Measurements from ENCODE around the gene FGFR2. TPM values are rescaled to one million over a fixed set of nuclear protein-coding genes. Genes with fewer than 3 reads are reported as not detected.

FGFR2 gene
- total and polyA plus RNA-seq, 2 donors (not counting 3 experiments of a cell fraction or from before 2014, with no cell fraction given), result 0.06 TPM; not detected in 1

DNA sequence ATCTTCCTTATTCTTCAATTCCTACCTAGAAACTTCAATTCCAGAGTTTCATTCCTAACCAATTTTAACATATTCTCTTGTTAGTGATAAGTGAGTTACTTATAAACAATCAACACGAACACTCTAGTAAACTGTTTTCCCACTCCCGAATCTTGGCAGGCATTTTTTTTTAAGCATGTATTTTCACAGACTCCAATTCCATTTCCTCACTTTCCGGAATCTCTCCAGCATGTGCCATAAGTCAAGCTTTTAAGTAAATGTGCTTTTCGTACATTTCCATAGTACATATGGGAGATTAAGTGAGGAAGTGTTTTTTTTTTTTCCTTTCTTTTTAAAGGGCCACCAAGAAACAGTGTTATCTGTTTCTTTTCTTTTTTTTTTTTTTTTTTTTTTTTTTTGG, 89.1 kb downstream of the FGFR2 start:
- TF ChIP-seq POLR2AphosphoS5 (IDR thresholded peaks at IDR 0.05; ENCODE audit: insufficient read depth, low read depth, low read length) (no peak), GATA2 (IDR thresholded peaks at IDR 0.05; ENCODE audit: insufficient read depth, insufficient read length, low read depth, low read length) (no peak), JUN (IDR thresholded peaks at IDR 0.05; ENCODE audit: borderline replicate concordance, insufficient read depth, insufficient read length, low read depth) (no peak), FOS (IDR thresholded peaks at IDR 0.05; ENCODE audit: borderline replicate concordance, insufficient read depth, low read length) (no peak), EZH2 (IDR thresholded peaks at IDR 0.05; ENCODE audit: borderline replicate concordance, low read depth, low read length, severe bottlenecking) (no peak), POLR2A (IDR thresholded peaks at IDR 0.05; ENCODE audit: low read depth, low read length) (no peak), MYC (IDR thresholded peaks at IDR 0.05; ENCODE audit: low read depth, low read length) (no peak)
- TF ChIP-seq, protein P1, sequence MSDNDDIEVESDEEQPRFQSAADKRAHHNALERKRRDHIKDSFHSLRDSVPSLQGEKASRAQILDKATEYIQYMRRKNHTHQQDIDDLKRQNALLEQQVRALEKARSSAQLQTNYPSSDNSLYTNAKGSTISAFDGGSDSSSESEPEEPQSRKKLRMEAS (IDR thresholded peaks at IDR 0.05; ENCODE audit: insufficient read depth, insufficient read length), result no peak
- TF ChIP-seq, protein P2, sequence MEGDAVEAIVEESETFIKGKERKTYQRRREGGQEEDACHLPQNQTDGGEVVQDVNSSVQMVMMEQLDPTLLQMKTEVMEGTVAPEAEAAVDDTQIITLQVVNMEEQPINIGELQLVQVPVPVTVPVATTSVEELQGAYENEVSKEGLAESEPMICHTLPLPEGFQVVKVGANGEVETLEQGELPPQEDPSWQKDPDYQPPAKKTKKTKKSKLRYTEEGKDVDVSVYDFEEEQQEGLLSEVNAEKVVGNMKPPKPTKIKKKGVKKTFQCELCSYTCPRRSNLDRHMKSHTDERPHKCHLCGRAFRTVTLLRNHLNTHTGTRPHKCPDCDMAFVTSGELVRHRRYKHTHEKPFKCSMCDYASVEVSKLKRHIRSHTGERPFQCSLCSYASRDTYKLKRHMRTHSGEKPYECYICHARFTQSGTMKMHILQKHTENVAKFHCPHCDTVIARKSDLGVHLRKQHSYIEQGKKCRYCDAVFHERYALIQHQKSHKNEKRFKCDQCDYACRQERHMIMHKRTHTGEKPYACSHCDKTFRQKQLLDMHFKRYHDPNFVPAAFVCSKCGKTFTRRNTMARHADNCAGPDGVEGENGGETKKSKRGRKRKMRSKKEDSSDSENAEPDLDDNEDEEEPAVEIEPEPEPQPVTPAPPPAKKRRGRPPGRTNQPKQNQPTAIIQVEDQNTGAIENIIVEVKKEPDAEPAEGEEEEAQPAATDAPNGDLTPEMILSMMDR (IDR thresholded peaks at IDR 0.05; ENCODE audit: extremely low read depth in 1 of 2, insufficient read depth in 1 of 2, low read depth in 1 of 2, low read length in 2 of 2), result no peak
- intact Hi-C loops (cut with micrococcal nuclease), result no loop called here
- Histone ChIP-seq H3K4me2 (ENCODE audit: insufficient read depth, low read length) (no peak overlapping the region), H3K36me3 (ENCODE audit: control insufficient read depth in 2 of 2, extremely low read depth in 1 of 2, insufficient read depth in 2 of 2, low read length in 2 of 2) (no peaks in the 10 kb centered on the region), H3K4me1 (ENCODE audit: control insufficient read depth, extremely low read depth, insufficient read depth, low read length) (no peaks in the 10 kb centered on the region), H3K27ac (ENCODE audit: insufficient read depth, low read depth, low read length) (no peak overlapping the region), H3K9me3 (replicated peaks; ENCODE audit: control insufficient read depth, insufficient read depth, low read length) (no peaks in the 10 kb centered on the region), H3K4me3 (replicated peaks in 1 of 3; ENCODE audit: insufficient read depth in 1 of 3, low read depth in 1 of 3, low read length in 3 of 3) (no peak overlapping the region), H3K27me3 (ENCODE audit: control insufficient read depth in 2 of 2, insufficient read depth in 2 of 2, low read length in 2 of 2) (no peaks in the 10 kb centered on the region), H3K9ac (replicated peaks; ENCODE audit: extremely low read depth, insufficient read depth, low read length) (no peak overlapping the region), H3K9me1 (replicated peaks; ENCODE audit: control insufficient read depth, extremely low read depth, insufficient read depth, low read length) (no peaks in the 10 kb centered on the region), H3K79me2 (ENCODE audit: control insufficient read depth, insufficient read depth, low read length) (no peaks in the 10 kb centered on the region), H2AFZ (ENCODE audit: low read depth, low read length) (no peak overlapping the region), H4K20me1 (replicated peaks; ENCODE audit: control insufficient read depth, extremely low read depth, insufficient read depth, low read length) (no peaks in the 10 kb centered on the region)
- DNase-seq (ENCODE audit: low read depth, low spot score) (peak; percentile 3), FAIRE-seq (no peak)
- ChIA-PET POLR2A (no interaction called here), CTCF (no interaction called here)
- no TSS peak for BruUV-seq (replicated peaks)
- dilution Hi-C loops (cut with MboI; ENCODE audit: extremely low pct_ligation_motif_present, low sequenced_read_pairs), result no loop called here
